HEK293 (cell line): Measurements from ENCODE around the gene XPA.

ENCODE experiments used
- CTCF ChIA-PET: fragments of 350-600 bp; formaldehyde crosslinking; extraction: SDS; loops from one replicate; lab custom pipeline; 2021; ENCODE audit warnings: antibody characterized with exemption; lab: Yijun Ruan, JAX
- POLR2A ChIA-PET: fragments of 300-600 bp; formaldehyde crosslinking; extraction: SDS; loops from one replicate; lab custom pipeline; 2020; ENCODE audit warnings: antibody characterized with exemption, inconsistent platforms; lab: Yijun Ruan, JAX
- H3K27ac ChIP-seq: fragments of 200-500 bp; sonication (Bioruptor generic); 2 replicates; pipeline ENCODE4 v1.5.1; 2014; ENCODE audit warnings: low read depth, low read length, control low read depth, inconsistent platforms; ENCODE audit errors: extremely low read depth
- H3K36me3 ChIP-seq, 2 experiments: fragments of 200-500 bp in 1 of 2; sonication (Bioruptor generic) in 1 of 2; 1 replicate in 1 of 2; 2 replicates in 1 of 2; pipeline ENCODE4 v1.5.1; 2014 to 2017; ENCODE audit warnings: inconsistent platforms in 2 of 2, low read length in 2 of 2; ENCODE audit not compliant: control insufficient read depth in 2 of 2, insufficient read depth in 1 of 2
- H3K4me1 ChIP-seq: fragments of 200-500 bp; sonication (Bioruptor generic); 2 replicates; pipeline ENCODE4 v1.5.1; 2014; ENCODE audit warnings: mild to moderate bottlenecking, low read length, inconsistent platforms; ENCODE audit not compliant: control insufficient read depth, insufficient read depth
- H3K4me3 ChIP-seq: 2 replicates; pipeline ENCODE4 v1.5.1; 2011; ENCODE audit warnings: low read depth, mild to moderate bottlenecking, control low read depth, low read length, moderate library complexity
- H3K9me3 ChIP-seq: fragments of 200-500 bp; sonication (Bioruptor generic); 2 replicates; pipeline ENCODE4 v1.5.1; 2014; ENCODE audit warnings: low read depth, low read length, inconsistent platforms; ENCODE audit not compliant: control insufficient read depth, insufficient read depth
- KLF16 ChIP-seq: fragments of 450-650 bp; formaldehyde crosslinking; IDR thresholded peaks from 2 replicates; pipeline ENCODE4 v1.5.1; 2017; ENCODE audit warnings: missing biosample characterization, missing genetic modification characterization
- KLF8 ChIP-seq: fragments of 450-650 bp; formaldehyde crosslinking; IDR thresholded peaks from 2 replicates; pipeline ENCODE4 v1.5.1; 2016; ENCODE audit warnings: missing biosample characterization, missing genetic modification characterization
- MZF1 ChIP-seq: fragments of 450-650 bp; formaldehyde crosslinking; IDR thresholded peaks from 2 replicates; pipeline ENCODE4 v1.5.1; 2017; ENCODE audit warnings: missing biosample characterization, missing genetic modification characterization, borderline replicate concordance
- SCRT2 ChIP-seq: fragments of 450-650 bp; formaldehyde crosslinking; IDR thresholded peaks from 2 replicates; pipeline ENCODE4 v1.5.1; 2016; ENCODE audit warnings: missing biosample characterization, missing genetic modification characterization
- ZNF157 ChIP-seq: fragments of 450-650 bp; formaldehyde crosslinking; IDR thresholded peaks from 2 replicates; pipeline ENCODE4 v1.5.1; 2016; ENCODE audit warnings: missing biosample characterization, missing genetic modification characterization
- ZNF175 ChIP-seq: fragments of 450-650 bp; formaldehyde crosslinking; IDR thresholded peaks from 2 replicates; pipeline ENCODE4 v1.5.1; 2016; ENCODE audit warnings: missing biosample characterization, missing genetic modification characterization
- ZNF24 ChIP-seq: fragments of 450-650 bp; formaldehyde crosslinking; IDR thresholded peaks from 2 replicates; pipeline ENCODE4 v1.5.1; 2016; ENCODE audit warnings: missing biosample characterization, missing genetic modification characterization
- ZNF248 ChIP-seq: fragments of 450-650 bp; formaldehyde crosslinking; IDR thresholded peaks from 2 replicates; pipeline ENCODE4 v1.5.1; 2017; ENCODE audit warnings: missing biosample characterization, missing genetic modification characterization
- ZNF423 ChIP-seq: fragments of 450-650 bp; formaldehyde crosslinking; IDR thresholded peaks from 2 replicates; pipeline ENCODE4 v1.5.1; 2016; ENCODE audit warnings: missing biosample characterization, missing genetic modification characterization
- ZNF510 ChIP-seq: fragments of 450-650 bp; formaldehyde crosslinking; IDR thresholded peaks from 2 replicates; pipeline ENCODE4 v1.5.1; 2018; ENCODE audit warnings: mild to moderate bottlenecking, missing genetic modification characterization, missing biosample characterization; ENCODE audit not compliant: insufficient replicate concordance
- ZNF529 ChIP-seq: fragments of 450-650 bp; formaldehyde crosslinking; IDR thresholded peaks from 2 replicates; pipeline ENCODE4 v1.5.1; 2017; ENCODE audit warnings: missing genetic modification characterization, missing biosample characterization; ENCODE audit not compliant: insufficient replicate concordance
- ZNF560 ChIP-seq: fragments of 450-650 bp; formaldehyde crosslinking; IDR thresholded peaks from 2 replicates; pipeline ENCODE4 v1.5.1; 2017; ENCODE audit warnings: missing biosample characterization, missing genetic modification characterization, borderline replicate concordance
- ZNF660 ChIP-seq: fragments of 450-650 bp; IDR thresholded peaks from 2 replicates; pipeline ENCODE4 v1.5.1; 2018; ENCODE audit warnings: missing biosample characterization, mild to moderate bottlenecking, missing genetic modification characterization
- ZNF664 ChIP-seq: fragments of 450-650 bp; formaldehyde crosslinking; IDR thresholded peaks from 2 replicates; pipeline ENCODE4 v1.5.1; 2016; ENCODE audit warnings: missing biosample characterization, missing genetic modification characterization
- ZNF837 ChIP-seq: fragments of 450-650 bp; formaldehyde crosslinking; IDR thresholded peaks from 2 replicates; pipeline ENCODE4 v1.5.1; 2016; ENCODE audit warnings: missing biosample characterization, missing genetic modification characterization
- TF ChIP-seq, protein P1 (sequence below): fragments of 450-650 bp; formaldehyde crosslinking; IDR thresholded peaks from 2 replicates; pipeline ENCODE4 v1.5.1; 2016; ENCODE audit warnings: missing biosample characterization, missing genetic modification characterization
- TF ChIP-seq, protein P2 (sequence below): fragments of 450-650 bp; formaldehyde crosslinking; IDR thresholded peaks from 2 replicates; pipeline ENCODE4 v1.5.1; 2016; ENCODE audit warnings: missing biosample characterization, missing genetic modification characterization
- TF ChIP-seq, protein P3 (sequence below): fragments of 450-650 bp; formaldehyde crosslinking; IDR thresholded peaks from 2 replicates; pipeline ENCODE4 v1.5.0; 2017; ENCODE audit warnings: missing biosample characterization, missing genetic modification characterization, borderline replicate concordance

XPA gene

DNA sequence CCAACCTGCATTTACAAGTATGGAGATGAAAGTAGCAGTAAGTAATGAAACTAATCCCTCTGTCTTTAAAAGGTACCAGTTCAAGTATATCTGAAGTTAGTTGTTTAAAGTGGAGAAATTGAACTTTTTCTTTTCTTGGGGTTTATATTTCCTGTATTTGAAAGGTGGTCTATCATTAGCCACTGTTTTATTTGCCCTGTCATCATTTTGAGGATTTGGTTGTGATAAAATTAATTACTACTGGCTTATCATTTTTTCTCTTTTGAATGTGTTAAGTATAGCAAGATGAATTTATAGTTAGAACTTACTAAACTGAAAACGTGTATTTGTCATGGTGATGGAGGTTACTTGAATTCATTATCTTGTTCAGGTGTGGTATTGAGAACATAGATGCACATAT is 38.4 kb downstream of the XPA start:
- Histone ChIP-seq H3K36me3 (peaks cover 39 to 91% of the 10 kb centered on the region in 2 experiments), H3K9me3 (no peaks in the 10 kb centered on the region), H3K4me1 (no peaks in the 10 kb centered on the region), H3K27ac (no peak overlapping the region)
- CTCF ChIA-PET = no interaction called here
- TF ChIP-seq ZNF837 (tag by site-specific recombination) (no peak), ZNF664 (tag by site-specific recombination) (no peak), MZF1 (tag by site-specific recombination) (no peak), ZNF24 (tag by site-specific recombination) (no peak), ZNF423 (no peak)
- TF ChIP-seq, protein P1, sequence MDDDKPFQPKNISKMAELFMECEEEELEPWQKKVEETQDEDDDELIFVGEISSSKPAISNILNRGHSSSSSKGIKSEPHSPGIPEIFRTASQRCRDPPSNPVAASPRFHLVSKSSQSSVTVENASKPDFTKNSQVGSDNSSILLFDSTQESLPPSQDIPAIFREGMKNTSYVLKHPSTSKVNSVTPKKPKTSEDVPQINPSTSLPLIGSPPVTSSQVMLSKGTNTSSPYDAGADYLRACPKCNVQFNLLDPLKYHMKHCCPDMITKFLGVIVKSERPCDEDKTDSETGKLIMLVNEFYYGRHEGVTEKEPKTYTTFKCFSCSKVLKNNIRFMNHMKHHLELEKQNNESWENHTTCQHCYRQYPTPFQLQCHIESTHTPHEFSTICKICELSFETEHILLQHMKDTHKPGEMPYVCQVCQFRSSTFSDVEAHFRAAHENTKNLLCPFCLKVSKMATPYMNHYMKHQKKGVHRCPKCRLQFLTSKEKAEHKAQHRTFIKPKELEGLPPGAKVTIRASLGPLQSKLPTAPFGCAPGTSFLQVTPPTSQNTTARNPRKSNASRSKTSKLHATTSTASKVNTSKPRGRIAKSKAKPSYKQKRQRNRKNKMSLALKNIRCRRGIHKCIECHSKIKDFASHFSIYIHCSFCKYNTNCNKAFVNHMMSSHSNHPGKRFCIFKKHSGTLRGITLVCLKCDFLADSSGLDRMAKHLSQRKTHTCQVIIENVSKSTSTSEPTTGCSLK (tag by site-specific recombination) = no peak
- TF ChIP-seq, all 188 proteins: peak for 0
- no peak overlapping the region for H3K4me3 ChIP-seq
- POLR2A ChIA-PET = no interaction called here

DNA sequence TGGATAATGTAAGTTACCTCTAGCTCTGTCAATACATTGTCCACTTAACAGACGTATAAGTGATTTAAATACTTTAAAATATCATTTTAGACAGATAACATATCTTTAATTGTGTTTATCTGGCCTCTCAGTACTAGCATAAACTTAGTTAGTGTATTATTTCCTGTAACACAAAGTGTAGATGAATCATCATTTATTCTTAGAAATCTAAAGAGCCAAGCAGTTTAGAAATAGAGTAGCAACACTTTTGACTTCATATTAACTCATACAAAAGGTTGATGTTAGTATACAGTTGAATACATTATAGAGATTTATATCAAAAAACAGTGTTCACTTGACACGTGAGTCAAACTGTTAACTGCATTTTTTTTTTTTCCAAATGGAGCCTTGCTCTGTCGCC is 45.5 kb downstream of the XPA start:
- no peak for TF ChIP-seq ZNF529 (tag by site-specific recombination)
- no peak for TF ChIP-seq ZNF560
- TF ChIP-seq KLF16 (tag by site-specific recombination) = no peak
- no peak for TF ChIP-seq ZNF510 (tag by site-specific recombination)
- no peak for TF ChIP-seq ZNF175 (tag by site-specific recombination)
- no peak for TF ChIP-seq ZNF248 (tag by site-specific recombination)
- TF ChIP-seq ZNF660 (tag by site-specific recombination) = no peak
- no peak for TF ChIP-seq SCRT2 (tag by site-specific recombination)
- no peak for TF ChIP-seq KLF8 (tag by site-specific recombination)
- TF ChIP-seq, protein P2, sequence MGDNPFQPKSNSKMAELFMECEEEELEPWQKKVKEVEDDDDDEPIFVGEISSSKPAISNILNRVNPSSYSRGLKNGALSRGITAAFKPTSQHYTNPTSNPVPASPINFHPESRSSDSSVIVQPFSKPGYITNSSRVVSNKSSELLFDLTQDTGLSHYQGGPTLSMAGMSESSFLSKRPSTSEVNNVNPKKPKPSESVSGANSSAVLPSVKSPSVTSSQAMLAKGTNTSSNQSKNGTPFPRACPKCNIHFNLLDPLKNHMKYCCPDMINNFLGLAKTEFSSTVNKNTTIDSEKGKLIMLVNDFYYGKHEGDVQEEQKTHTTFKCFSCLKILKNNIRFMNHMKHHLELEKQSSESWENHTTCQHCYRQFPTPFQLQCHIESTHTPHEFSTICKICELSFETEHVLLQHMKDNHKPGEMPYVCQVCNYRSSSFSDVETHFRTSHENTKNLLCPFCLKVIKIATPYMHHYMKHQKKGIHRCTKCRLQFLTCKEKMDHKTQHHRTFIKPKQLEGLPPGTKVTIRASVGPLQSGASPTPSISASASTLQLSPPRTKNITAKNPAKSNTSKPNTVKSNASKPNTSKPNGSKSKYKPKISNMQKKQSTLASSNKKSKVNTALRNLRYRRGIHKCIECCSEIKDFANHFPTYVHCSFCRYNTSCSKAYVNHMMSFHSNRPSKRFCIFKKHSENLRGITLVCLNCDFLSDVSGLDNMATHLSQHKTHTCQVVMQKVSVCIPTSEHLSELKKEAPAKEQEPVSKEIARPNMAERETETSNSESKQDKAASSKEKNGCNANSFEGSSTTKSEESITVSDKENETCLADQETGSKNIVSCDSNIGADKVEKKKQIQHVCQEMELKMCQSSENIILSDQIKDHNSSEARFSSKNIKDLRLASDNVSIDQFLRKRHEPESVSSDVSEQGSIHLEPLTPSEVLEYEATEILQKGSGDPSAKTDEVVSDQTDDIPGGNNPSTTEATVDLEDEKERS = no peak
- no peak for TF ChIP-seq ZNF157 (tag by site-specific recombination)
- TF ChIP-seq, protein P3, sequence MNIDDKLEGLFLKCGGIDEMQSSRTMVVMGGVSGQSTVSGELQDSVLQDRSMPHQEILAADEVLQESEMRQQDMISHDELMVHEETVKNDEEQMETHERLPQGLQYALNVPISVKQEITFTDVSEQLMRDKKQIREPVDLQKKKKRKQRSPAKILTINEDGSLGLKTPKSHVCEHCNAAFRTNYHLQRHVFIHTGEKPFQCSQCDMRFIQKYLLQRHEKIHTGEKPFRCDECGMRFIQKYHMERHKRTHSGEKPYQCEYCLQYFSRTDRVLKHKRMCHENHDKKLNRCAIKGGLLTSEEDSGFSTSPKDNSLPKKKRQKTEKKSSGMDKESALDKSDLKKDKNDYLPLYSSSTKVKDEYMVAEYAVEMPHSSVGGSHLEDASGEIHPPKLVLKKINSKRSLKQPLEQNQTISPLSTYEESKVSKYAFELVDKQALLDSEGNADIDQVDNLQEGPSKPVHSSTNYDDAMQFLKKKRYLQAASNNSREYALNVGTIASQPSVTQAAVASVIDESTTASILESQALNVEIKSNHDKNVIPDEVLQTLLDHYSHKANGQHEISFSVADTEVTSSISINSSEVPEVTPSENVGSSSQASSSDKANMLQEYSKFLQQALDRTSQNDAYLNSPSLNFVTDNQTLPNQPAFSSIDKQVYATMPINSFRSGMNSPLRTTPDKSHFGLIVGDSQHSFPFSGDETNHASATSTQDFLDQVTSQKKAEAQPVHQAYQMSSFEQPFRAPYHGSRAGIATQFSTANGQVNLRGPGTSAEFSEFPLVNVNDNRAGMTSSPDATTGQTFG (tag by site-specific recombination) = no peak

More for the DNA sequence above, 45.5 kb downstream of the XPA start:
- Histone ChIP-seq H3K4me1 (no peaks in the 10 kb centered on the region), H3K36me3 (peaks cover 39 to 87% of the 10 kb centered on the region in 2 experiments), H3K27ac (no peak overlapping the region), H3K4me3 (no peak overlapping the region), H3K9me3 (no peaks in the 10 kb centered on the region)
- CTCF ChIA-PET = interaction anchor here (0.6 kb wide), 1 partner anchor 11 kb away, joined by 5 read pairs; no protein-coding TSS in a partner anchor
- POLR2A ChIA-PET = no interaction called here
